Upper lobe of left lung (tissue), 4 donors: Measurements from ENCODE around the gene PLCL2.

ENCODE experiments used
- EP300 ChIP-seq, 4 donors: sonication (generic); formaldehyde crosslinking; IDR thresholded peaks; one replicate each; pipeline ENCODE4 v1.5.1; 2017; ENCODE audit warnings: antibody characterized with exemption in 4 of 4, control low read depth in 2 of 4
- POLR2A ChIP-seq, 4 donors: fragments of 450-650 bp; IDR thresholded peaks; one replicate each; pipeline ENCODE4 v1.5.1; 2016 to 2017; ENCODE audit warnings: antibody characterized with exemption in 4 of 4, mild to moderate bottlenecking in 2 of 4
- POLR2AphosphoS5 ChIP-seq, 2 donors: sonication (generic); formaldehyde crosslinking; IDR thresholded peaks; one replicate each; pipeline ENCODE4 v1.5.1; 2017; ENCODE audit warnings: antibody characterized with exemption in 2 of 2
- TF ChIP-seq, protein P1 (sequence below), 6 experiments: fragments of 450-650 bp in 4 of 6; fragments of 200-600 bp in 2 of 6; sonication (generic) in 2 of 6; IDR thresholded peaks; one replicate each; pipeline ENCODE4 v1.5.1; 2016 to 2019; ENCODE audit warnings: antibody characterized with exemption in 6 of 6

DNA sequence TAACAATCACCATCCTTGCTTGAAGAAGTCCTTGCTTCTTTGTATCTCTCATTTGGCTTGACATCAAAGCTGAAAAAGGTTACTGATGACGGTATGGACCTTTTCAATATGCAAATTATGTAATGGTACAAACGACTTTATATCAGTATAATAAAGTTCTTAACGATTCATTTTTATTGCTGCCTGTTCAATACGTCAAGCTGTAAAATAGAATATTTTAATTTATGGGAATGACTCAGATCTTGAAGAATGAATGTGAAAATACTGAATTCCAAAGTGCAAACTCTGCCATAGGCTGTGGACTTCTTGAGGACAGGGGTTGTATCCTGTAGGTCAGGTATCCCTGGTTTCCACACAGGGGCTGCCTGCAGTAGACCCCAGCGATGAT, 156.2 kb downstream of the PLCL2 start:
- no peak for TF ChIP-seq EP300 (IDR thresholded peaks at IDR 0.05)
- TF ChIP-seq, protein P1, sequence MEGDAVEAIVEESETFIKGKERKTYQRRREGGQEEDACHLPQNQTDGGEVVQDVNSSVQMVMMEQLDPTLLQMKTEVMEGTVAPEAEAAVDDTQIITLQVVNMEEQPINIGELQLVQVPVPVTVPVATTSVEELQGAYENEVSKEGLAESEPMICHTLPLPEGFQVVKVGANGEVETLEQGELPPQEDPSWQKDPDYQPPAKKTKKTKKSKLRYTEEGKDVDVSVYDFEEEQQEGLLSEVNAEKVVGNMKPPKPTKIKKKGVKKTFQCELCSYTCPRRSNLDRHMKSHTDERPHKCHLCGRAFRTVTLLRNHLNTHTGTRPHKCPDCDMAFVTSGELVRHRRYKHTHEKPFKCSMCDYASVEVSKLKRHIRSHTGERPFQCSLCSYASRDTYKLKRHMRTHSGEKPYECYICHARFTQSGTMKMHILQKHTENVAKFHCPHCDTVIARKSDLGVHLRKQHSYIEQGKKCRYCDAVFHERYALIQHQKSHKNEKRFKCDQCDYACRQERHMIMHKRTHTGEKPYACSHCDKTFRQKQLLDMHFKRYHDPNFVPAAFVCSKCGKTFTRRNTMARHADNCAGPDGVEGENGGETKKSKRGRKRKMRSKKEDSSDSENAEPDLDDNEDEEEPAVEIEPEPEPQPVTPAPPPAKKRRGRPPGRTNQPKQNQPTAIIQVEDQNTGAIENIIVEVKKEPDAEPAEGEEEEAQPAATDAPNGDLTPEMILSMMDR (IDR thresholded peaks at IDR 0.05): no peak
- TF ChIP-seq POLR2AphosphoS5 (IDR thresholded peaks at IDR 0.05): no peak
- no peak for TF ChIP-seq POLR2A (IDR thresholded peaks at IDR 0.05)
